ENCODE measurements around the gene SPACA7.

DNA sequence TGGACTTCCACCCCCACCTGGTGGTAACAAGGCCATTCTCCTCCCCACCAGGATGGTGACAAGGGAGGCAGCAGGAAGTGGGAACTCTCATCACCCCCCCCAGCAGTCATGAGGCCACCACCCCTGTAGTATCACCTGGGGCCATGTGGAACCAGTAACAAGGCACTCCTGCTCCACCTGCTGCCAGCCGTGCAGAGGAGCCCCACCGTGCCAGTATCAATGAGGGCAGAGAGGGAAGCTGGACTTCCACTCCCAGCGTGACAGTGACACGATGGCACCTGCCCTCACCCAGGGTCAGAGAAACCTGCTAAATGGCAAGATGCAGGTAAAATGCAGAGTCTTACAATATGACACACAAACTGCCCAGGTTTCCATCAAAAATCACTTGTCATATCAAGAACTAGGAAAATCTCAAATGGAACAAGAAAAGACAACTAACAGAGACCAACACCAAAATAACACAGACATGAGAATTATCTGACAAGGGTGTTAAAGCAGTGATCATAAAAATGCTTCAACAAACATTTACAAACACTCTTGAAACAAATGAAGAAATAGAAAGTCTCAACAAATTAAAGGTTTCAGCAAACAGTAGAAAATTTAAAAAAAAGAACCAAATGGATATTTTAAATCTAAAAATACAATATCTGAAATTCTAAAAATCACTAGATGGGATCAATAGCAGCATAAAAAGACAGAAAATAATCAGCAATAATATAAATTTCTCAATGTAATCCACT is 9.1 kb upstream of the SPACA7 start:
- TF ChIP-seq, protein P1, sequence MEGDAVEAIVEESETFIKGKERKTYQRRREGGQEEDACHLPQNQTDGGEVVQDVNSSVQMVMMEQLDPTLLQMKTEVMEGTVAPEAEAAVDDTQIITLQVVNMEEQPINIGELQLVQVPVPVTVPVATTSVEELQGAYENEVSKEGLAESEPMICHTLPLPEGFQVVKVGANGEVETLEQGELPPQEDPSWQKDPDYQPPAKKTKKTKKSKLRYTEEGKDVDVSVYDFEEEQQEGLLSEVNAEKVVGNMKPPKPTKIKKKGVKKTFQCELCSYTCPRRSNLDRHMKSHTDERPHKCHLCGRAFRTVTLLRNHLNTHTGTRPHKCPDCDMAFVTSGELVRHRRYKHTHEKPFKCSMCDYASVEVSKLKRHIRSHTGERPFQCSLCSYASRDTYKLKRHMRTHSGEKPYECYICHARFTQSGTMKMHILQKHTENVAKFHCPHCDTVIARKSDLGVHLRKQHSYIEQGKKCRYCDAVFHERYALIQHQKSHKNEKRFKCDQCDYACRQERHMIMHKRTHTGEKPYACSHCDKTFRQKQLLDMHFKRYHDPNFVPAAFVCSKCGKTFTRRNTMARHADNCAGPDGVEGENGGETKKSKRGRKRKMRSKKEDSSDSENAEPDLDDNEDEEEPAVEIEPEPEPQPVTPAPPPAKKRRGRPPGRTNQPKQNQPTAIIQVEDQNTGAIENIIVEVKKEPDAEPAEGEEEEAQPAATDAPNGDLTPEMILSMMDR (IDR thresholded peaks at IDR 0.05): no peak
- no peak for TF ChIP-seq POLR2A (IDR thresholded peaks at IDR 0.05)

Measured in adrenal gland (tissue), 5 donors.